A549 (cell line): ENCODE results near the gene MFAP2. TPM values are rescaled to one million over a fixed set of nuclear protein-coding genes. Genes with fewer than 3 reads are reported as not detected.
A peak's percentile ranks its signal among the peaks of the same experiment; 100 is the strongest.

ENCODE experiments used
- ATAC-seq, 2 experiments: fragments of 200-7000 bp in 1 of 2; fragments of >200 bp in 1 of 2; cut with Nextera tagmentation in 1 of 2; cut with Tn5 transposase in 1 of 2; 3 replicates each; pipeline versions ENCODE4 v1.8.0 to v1.9.1; 2018 to 2020; ENCODE audit warnings: mild to moderate bottlenecking in 1 of 2, moderate library complexity in 1 of 2
- CTCF ChIA-PET: fragments of 300-600 bp; sonication (Branson Sonifier 250); formaldehyde crosslinking; extraction: SDS; loops from one replicate; lab custom pipeline; 2021; ENCODE audit warnings: antibody characterized with exemption, inconsistent platforms; lab: Yijun Ruan, JAX
- POLR2A ChIA-PET: fragments of 350-600 bp; formaldehyde crosslinking; extraction: SDS; loops from one replicate; lab custom pipeline; 2021; ENCODE audit warnings: antibody characterized with exemption, inconsistent platforms; lab: Yijun Ruan, JAX
- DNase-seq, 2 experiments: peaks; one replicate each; pipeline versions ENCODE4 v3.0.0 to v3.0.0-alpha.2; 2011 to 2016; ENCODE audit warnings: low read depth in 1 of 2, low spot score in 1 of 2
- FAIRE-seq: peaks from 2 replicates; lab custom pipeline; 2011; peaks lifted over from hg19 to GRCh38; lab: Jason Lieb, UNC
- H3K27ac ChIP-seq, 2 experiments: fragments of >200 bp; sonication (Bioruptor Twin); formaldehyde crosslinking; 3 replicates each; pipeline ENCODE4 v1.5.1; 2016 to 2017
- H3K4me1 ChIP-seq: fragments of >200 bp; sonication (Bioruptor Twin); formaldehyde crosslinking; 3 replicates; pipeline ENCODE4 v1.6.1; 2016
- H3K4me2 ChIP-seq: fragments of >200 bp; sonication (Bioruptor Twin); formaldehyde crosslinking; 3 replicates; pipeline ENCODE4 v1.6.1; 2016
- H3K4me3 ChIP-seq: fragments of >200 bp; sonication (Bioruptor Twin); formaldehyde crosslinking; 3 replicates; pipeline ENCODE4 v1.5.1; 2016
- H3K9me3 ChIP-seq: fragments of >200 bp; sonication (Bioruptor Twin); formaldehyde crosslinking; 3 replicates; pipeline ENCODE4 v1.6.1; 2016
- CTCF ChIP-seq: fragments of >200 bp; sonication (Bioruptor Twin); formaldehyde crosslinking; IDR thresholded peaks from 3 replicates; pipeline ENCODE4 v1.5.1; 2016
- FOXS1 ChIP-seq: fragments of 250-450 bp; sonication (Bioruptor Pico); IDR thresholded peaks from 2 replicates; pipeline ENCODE4 v1.5.0; 2020; ENCODE audit warnings: mild to moderate bottlenecking, moderate library complexity
- HDAC2 ChIP-seq: fragments of 200-600 bp; sonication (generic); IDR thresholded peaks from 2 replicates; pipeline ENCODE4 v1.6.1; 2016
- HES2 ChIP-seq: fragments of >200 bp; sonication (Bioruptor Twin); formaldehyde crosslinking; IDR thresholded peaks from 2 replicates; pipeline ENCODE4 v1.6.1; 2016
- HOXA7 ChIP-seq: fragments of 250-450 bp; sonication (Bioruptor Pico); IDR thresholded peaks from 2 replicates; pipeline ENCODE4 v1.5.0; 2020; ENCODE audit warnings: mild to moderate bottlenecking, moderate library complexity
- KDM1A ChIP-seq: fragments of 200-600 bp; sonication (generic); IDR thresholded peaks from 2 replicates; pipeline ENCODE4 v1.6.1; 2016; ENCODE audit warnings: low read depth, mild to moderate bottlenecking
- KDM5A ChIP-seq: fragments of 200-600 bp; sonication (generic); IDR thresholded peaks from 2 replicates; pipeline ENCODE4 v1.6.1; 2016; ENCODE audit warnings: antibody characterized with exemption, mild to moderate bottlenecking
- MAFK ChIP-seq: fragments of 450-650 bp; IDR thresholded peaks from 2 replicates; pipeline ENCODE4 v1.6.1; 2014; ENCODE audit not compliant: partially characterized antibody
- RARB ChIP-seq: fragments of 250-450 bp; sonication (Bioruptor Pico); IDR thresholded peaks from 2 replicates; pipeline ENCODE4 v1.8.0; 2021; ENCODE audit warnings: mild to moderate bottlenecking, moderate library complexity
- RCOR1 ChIP-seq: fragments of 150-350 bp; IDR thresholded peaks from 2 replicates; pipeline ENCODE4 v1.6.1; 2014; ENCODE audit warnings: antibody characterized with exemption, low read length, low read depth
- ZFP36 ChIP-seq: fragments of 450-650 bp; IDR thresholded peaks from 2 replicates; pipeline ENCODE4 v1.6.1; 2014; ENCODE audit warnings: borderline replicate concordance; ENCODE audit not compliant: partially characterized antibody
- WGBS: methylation state at CpG from one replicate; pipeline ENCODE4 v1.1.6; 2017; ENCODE audit errors: missing lambda C conversion rate; 5-methylcytosine and 5-hydroxymethylcytosine counted together
- polyA plus RNA-seq, 4 experiments: library from polyadenylated mRNA; depleted of rRNA in 3 of 4; stranded (reverse); fragments of >200 nt; fragmentation: RNase III in 1 of 4; extraction: RNeasy Plus Mini Kit Qiagen cat#74134 plus additional on column Dnase treatment in 1 of 4; gene quantifications; 2 replicates in 3 of 4; 3 replicates in 1 of 4; pipeline ENCODE4 v1.2.3, GENCODE V29; 2011 to 2017
- TF ChIP-seq, protein P1 (sequence below): IDR thresholded peaks from 2 replicates; pipeline ENCODE4 v1.6.1; 2012
- TF ChIP-seq, protein P2 (sequence below): fragments of 450-650 bp; IDR thresholded peaks from 2 replicates; pipeline ENCODE4 v1.6.1; 2014; ENCODE audit warnings: antibody characterized with exemption

Gene MFAP2
- polyA plus RNA-seq, 2 of the 4 experiments (the other 2 are of a cell fraction): 0.45 to 0.90 TPM

DNA sequence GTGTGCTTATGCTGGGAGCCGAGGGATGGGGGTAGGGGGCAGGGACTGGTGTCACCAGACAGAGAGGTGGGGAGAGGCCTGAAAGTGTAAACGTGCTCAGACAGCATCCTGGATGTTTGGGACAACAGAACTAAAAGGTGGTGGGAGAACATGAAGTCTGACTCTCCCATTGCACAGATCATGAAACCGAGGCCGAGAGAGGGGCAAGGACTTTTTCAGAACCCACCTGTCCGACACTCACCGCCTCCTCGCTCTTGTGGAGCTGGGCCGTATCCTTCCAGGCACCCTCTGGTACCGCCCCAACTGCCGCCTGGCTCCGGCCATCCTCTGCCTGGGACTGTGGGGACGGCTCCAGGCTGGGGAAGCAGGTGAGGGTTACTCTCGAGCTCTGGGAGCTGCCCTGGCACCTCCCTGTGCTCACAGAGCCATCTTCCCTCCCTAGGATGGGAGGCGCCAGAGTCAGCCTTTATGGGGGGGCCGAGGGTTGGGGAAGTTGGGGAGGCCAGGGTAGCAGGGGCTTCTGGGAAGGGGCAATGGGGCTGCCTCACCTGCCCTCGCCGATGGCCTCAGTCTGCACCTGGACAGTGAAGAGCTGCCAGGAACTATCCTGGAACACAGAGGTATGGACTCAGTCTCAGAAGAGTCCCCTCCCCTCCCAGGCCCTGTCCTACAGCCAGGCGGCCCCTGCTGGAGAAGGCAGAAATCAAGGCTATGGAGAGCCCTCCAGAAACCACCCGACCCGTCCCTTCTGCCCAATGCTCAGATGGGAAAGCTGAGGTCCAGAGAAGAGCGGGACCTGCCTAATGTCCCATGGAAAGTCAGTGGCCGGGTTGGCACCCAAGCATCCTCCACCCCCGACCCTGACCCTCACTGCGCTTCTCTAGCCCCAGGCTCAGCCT lies 24.3 kb upstream of the MFAP2 start:
- Histone ChIP-seq H3K4me3 (no peak overlapping the region), H3K4me2 (peak overlapping the region; percentile 70), H3K9me3 (no peaks in the 10 kb centered on the region), H3K4me1 (peaks cover 21% of the 10 kb centered on the region), H3K27ac (peak overlapping the region; percentile 71 to 84)
- ChIA-PET CTCF (interaction anchor here (0.9 to 2.0 kb wide), 7 partner anchors 8 to 79 kb away, joined by 3 to 10 read pairs (median 4); no protein-coding TSS in a partner anchor), POLR2A (no interaction called here)
- peak in 1 of 2 experiments; percentile 29 for DNase-seq
- peak; percentile 14; the same call in 1 of the 3 replicates for TF ChIP-seq CTCF
- no peak for TF ChIP-seq HDAC2
- no peak for FAIRE-seq
- 87% methylated on average over 12 of the region's 24 CpGs for WGBS
- ATAC-seq: peak; percentile 69

DNA sequence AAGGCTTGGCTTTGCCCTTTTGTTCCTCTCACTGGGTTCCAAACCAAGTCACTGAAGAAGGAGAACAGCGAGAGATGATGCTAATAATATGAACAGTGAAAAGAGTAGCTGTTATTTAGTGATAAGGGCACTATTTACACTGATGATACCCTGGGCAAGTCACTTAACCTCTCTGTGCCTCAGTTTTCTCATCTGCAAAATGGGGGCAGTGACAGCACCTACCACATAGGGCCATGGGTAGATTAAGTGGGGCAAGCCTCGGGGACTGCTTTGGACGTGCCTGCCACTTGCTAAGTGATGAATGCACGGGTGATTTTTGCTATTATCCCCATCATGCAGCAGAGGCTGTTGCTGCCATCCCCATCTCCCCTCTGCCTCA lies 22.1 kb upstream of the MFAP2 start:
- CTCF ChIA-PET: interaction anchor here (0.9 to 2.2 kb wide), 3 partner anchors 10 to 47 kb away, joined by 3 to 8 read pairs (median 3); no protein-coding TSS in a partner anchor
- ATAC-seq (no peak), FAIRE-seq (no peak), DNase-seq (no peak)
- Histone ChIP-seq H3K4me1 (peaks cover 21% of the 10 kb centered on the region), H3K27ac (peak overlapping the region in 1 of 2 experiments; percentile 75; a peak in 3 of 6 replicates), H3K4me3 (no peak overlapping the region), H3K4me2 (no peak overlapping the region), H3K9me3 (no peaks in the 10 kb centered on the region)
- POLR2A ChIA-PET: no interaction called here
- 0 out of 2 replicates have a peak, but pooled peaks have one; percentile 40 for TF ChIP-seq KDM1A
- no peak for TF ChIP-seq HOXA7 (CRISPR knock-in tag)
- 78% methylated on average over 4 of the region's 4 CpGs for WGBS

DNA sequence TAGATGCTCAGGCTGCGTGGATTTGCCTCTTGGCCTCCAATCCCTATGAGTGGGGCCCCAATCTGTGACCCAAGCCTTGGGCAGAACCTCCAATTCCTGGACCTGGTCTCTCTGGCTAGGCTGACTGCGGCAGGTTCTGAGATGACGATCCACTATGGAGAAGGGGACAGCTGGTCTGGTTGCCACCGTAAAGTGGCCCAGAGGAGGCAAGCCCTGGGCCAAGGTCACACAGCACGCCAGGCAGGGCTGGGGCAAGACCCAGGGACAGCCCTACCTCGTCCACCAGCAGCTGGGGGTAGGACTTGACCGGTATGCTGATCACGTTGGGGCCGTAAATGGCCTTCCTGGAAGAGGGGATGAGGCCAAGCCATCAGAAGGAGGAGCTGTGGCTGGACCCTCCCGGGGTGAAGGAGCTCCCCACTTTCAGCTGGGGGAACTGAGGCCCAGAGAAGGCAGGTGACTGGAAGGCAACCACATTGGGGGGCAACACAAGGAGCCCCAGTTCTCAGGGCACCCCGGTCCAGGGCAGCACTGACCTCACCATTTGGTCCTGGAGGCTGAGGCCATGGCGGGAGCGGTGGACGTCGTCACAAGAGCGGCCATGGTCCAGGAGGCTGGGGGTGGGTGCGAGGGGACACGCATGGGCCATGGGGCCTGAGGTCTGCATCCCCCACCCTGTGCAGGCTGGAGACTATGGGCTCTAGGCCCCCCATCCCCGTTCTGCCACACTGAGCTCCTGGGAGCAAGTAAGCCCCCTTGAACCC lies 21.5 kb upstream of the MFAP2 start:
- Histone ChIP-seq H3K4me1 (peaks cover 21% of the 10 kb centered on the region), H3K4me3 (no peak overlapping the region)
- FAIRE-seq (no peak), DNase-seq (no peak), ATAC-seq (no peak)
- CTCF ChIA-PET: interaction anchor here (0.9 to 2.2 kb wide), 3 partner anchors 12 to 46 kb away, joined by 3 to 8 read pairs (median 3); no protein-coding TSS in a partner anchor
- POLR2A ChIA-PET: no interaction called here
- WGBS: 97% methylated on average over 9 of the region's 19 CpGs
- TF ChIP-seq HES2 (no peak), ZFP36 (no peak), KDM5A (no peak)
- TF ChIP-seq, all 56 proteins: peak for 0
- no peaks in the 10 kb centered on the region for H3K9me3 ChIP-seq
- no peak overlapping the region for H3K4me2 ChIP-seq
- no peak overlapping the region for H3K27ac ChIP-seq

DNA sequence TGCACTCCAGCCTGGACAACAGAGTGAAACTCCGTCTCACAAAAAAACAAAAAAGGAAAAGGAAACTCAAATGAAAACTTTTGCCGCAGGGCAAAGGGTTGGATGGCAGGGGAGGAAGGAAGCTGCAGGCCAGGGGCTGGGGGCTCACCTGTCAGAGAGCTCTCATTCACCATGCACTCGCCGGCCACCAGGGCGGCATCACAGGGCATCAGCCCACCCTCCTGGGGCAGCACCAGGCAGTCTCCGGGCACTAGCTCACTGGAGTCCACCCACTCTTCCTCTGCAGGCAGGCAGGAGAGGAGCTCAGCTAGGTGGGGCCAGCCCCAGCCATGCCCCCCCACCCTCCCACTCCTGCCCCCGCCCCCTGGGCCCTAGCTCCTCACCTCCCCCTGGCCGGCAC lies 19.4 kb upstream of the MFAP2 start:
- WGBS: 87% methylated on average over 6 of the region's 8 CpGs
- H3K4me2 ChIP-seq: no peak overlapping the region
- FAIRE-seq: no peak

More for the DNA sequence above, 19.4 kb upstream of the MFAP2 start:
- CTCF ChIA-PET: interaction anchor here (0.8 to 1.6 kb wide), 7 partner anchors 11 to 48 kb away, joined by 3 to 7 read pairs (median 4); no protein-coding TSS in a partner anchor
- no peak overlapping the region for H3K4me3 ChIP-seq
- TF ChIP-seq FOXS1: no peak
- TF ChIP-seq RCOR1: no peak
- TF ChIP-seq, protein P1, sequence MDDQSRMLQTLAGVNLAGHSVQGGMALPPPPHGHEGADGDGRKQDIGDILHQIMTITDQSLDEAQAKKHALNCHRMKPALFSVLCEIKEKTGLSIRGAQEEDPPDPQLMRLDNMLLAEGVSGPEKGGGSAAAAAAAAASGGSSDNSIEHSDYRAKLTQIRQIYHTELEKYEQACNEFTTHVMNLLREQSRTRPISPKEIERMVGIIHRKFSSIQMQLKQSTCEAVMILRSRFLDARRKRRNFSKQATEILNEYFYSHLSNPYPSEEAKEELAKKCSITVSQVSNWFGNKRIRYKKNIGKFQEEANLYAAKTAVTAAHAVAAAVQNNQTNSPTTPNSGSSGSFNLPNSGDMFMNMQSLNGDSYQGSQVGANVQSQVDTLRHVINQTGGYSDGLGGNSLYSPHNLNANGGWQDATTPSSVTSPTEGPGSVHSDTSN: no peak
- TF ChIP-seq, protein P2, sequence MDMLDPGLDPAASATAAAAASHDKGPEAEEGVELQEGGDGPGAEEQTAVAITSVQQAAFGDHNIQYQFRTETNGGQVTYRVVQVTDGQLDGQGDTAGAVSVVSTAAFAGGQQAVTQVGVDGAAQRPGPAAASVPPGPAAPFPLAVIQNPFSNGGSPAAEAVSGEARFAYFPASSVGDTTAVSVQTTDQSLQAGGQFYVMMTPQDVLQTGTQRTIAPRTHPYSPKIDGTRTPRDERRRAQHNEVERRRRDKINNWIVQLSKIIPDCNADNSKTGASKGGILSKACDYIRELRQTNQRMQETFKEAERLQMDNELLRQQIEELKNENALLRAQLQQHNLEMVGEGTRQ: no peak
- no peak for TF ChIP-seq RARB
- TF ChIP-seq MAFK: no peak
- no peaks in the 10 kb centered on the region for H3K9me3 ChIP-seq
- ATAC-seq (no peak), DNase-seq (no peak)
- POLR2A ChIA-PET: no interaction called here
- H3K27ac ChIP-seq: no peak overlapping the region
- H3K4me1 ChIP-seq: peaks cover 20% of the 10 kb centered on the region
